Medulla oblongata (tissue), 1 donor: ENCODE results near the gene HS1BP3.

Source experiments
- DNase-seq: peaks from one replicate; pipeline ENCODE4 v3.0.0-alpha.2; 2015; ENCODE audit errors: extremely low spot score

HS1BP3 gene

DNA sequence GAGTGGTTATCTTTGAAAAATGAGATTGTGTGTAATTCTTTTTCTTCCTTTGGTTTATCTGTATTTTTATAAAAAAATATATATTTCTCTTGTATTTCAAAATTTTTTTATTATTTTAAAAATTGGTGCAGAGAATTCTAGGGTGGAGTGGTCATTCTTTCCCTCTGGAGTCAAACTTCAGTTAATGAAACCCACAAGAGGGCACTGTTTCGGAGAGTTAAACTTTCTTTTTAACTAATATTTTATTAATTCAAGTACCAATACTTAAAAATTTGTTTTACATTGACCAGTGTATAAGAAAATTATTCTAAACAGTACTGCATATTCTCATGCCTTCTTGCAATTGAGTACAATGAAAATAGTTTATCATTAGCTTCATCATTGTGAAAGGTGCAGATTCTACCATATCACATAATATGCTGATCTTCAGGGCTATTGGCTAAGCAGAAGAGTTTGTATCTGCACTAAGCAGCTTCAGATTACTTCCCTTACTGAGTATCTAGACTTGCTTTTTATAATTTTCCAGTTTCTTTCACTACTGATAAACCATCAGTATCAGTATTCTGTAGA is 50.1 kb downstream of the HS1BP3 start:
- peak; percentile 74 for DNase-seq

- peak; percentile 93 for DNase-seq
Measured at GRCh38 chr2:20599861-20600461, 50.9 kb downstream of the HS1BP3 start.

DNA sequence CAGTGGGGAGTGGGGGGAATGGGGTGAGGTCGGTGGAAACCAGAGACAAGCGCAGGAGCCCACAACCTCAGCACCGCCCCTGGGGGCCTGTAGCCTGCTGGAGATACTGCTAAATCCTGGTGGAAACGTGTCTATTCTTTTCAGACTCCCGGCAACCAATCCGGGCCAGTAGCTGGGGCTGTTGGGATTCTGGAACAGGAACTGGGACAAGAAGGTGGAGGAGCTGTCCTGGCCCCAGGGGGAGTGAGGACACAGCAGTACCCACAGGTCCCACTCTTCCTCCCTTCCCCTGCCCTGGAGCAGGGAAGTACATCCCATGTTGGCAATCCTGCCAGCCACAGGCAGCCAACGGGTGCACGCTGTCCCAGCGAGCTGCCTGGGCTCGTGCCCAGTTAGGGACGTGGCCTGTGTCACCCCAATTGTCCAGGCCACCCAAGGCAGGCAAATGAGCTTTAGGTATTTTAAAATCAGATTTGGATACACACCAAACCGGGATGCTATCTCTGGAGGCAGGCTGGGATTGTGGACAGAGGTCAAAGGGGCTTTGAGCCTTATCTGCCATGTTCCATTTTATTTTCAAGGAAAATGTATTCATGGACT is 51.8 kb downstream of the HS1BP3 start:
- DNase-seq: peak; percentile 77

DNA sequence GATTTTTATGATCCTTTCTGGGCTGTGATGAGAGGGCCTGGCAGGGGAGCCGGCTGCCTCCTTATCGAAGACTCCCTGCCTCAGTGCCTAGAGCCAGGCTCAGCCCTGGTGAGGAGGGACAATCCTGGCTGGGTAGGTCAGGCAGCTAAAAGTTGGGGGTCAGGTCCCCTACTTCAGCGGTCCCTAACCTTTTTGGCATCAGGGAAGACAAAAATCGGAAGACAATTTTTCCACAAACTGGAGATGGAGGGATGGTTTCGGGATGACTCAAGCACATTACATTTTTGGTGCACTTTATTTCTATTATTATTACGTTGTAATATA is 53.1 kb downstream of the HS1BP3 start:
- no peak for DNase-seq

- no peak for DNase-seq
Measured at GRCh38 chr2:20596973-20597859, 53.7 kb downstream of the HS1BP3 start.

DNA sequence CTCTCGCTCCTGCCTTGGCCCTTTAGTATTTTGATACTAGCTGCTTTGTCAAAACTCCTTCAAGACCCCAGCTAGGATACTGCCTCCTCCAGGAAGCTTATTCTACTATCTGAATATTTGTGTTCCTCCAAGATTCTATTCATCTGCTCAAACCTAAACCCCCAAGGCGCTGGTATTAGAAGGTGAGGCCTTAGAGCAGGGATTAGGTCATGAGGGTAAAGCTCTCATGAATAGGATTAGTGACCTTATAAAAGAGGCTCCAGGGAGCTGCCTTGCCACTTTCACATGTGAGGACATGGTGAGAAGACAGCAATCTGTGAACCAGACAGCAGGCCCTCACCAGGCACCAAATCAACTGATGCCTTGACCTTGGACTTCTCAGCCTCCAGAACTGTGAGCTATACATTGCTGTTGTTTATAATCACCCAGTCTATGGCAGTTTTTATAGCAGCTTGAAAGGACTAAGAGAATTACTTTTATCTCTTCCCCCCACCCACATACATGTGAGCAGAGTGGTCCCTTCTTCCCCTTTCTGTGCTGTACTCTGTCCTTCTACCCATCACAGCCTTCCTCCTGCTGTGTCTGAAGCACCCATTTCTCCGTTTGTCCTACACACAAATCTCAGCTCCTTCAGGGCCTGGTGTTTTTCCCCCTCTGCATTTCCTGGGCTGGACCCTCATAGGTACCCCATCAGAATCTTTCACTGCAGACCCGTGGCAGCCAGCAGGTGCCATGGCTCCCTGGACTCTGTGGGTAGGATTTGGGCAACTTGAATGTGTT is 54.5 kb downstream of the HS1BP3 start:
- no peak for DNase-seq

DNA sequence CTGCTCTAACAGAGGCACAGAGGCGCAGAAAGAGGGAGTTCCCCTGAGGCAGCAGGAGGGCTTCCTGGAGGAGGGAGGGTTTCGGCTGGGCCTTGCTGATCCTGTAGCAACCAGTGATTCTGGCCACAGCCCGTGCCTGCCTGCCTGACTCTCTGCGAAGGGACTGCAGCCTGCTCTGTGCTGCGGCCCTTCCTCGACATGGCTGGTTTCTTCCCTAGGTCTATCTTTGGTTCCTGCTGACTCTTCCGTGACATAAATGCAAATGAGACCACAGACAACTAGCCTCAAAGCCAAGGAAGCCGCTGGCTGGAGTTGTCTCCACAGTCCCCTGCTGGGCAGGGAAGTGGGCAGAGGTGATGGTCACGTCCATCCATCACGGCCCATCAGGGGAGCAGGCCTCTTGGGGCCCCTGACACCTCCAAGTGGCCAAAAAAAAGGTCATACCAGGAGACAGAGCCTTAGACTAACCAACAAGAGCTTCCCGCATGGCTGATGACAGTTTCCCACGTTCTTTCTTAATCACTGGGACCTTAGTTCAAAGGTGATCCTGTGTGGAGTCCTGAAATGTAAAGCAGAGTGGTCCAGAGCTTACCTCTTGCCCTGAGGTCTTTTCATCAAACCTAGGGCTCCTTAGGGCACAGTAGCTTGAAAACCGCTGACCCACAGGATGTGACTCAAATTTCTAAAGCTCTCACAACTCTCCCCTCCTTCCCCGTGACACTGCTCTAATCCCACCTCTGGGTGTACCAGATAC is 55.3 kb downstream of the HS1BP3 start:
- no peak for DNase-seq

DNA sequence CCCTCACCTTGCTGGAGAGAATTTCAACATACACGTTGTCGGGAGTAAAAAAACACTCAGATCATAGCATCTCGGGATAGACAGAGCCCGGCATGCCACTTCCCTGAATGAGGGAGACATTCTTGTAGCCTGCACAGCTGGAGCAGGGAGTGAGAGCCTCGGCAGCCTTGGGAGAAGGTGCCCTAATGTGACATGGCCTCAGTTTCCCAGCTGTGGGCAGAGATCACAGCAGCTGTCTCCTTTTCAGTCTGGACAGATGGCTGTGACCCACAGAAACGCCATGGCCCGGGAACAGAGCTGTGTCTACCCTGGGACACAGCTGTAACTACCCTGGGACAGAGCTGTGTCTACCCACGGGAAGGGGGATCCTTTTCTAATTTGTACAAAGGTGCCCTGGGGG is 55.9 kb downstream of the HS1BP3 start:
- no peak for DNase-seq

DNA sequence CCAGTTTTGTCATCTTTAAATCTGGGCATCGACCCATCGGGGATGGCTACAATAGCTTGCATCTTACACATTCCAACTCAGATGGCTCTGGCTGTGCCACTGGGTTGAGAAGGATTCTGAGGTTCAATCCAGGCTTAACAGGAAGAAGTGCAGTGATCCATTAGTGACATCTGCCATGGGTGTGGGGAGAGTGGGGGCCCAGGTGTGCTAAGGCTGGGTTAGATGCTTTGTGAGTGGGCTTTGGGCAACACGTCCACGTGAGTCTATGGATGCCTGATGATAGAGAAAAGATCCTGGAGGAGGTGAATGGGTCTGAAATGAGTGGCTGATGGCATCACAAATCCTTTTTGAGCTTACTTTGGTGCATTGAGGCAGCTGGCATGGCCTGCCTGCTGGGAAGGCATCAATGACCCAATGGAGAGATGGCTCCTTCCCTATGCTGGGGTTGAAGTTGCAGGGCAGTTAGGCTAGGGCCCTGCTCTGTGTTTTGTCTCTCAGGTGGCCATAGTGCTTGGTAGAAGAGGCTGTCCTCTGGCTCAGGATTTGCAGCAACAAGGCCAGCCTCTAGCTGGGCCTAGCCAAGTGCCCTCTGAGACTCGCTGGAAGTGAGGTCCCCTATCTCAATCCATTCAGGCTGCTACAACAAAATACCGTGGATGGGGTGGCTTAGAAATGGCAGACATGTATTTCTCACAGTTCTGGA is 56.7 kb downstream of the HS1BP3 start:
- DNase-seq: no peak

DNA sequence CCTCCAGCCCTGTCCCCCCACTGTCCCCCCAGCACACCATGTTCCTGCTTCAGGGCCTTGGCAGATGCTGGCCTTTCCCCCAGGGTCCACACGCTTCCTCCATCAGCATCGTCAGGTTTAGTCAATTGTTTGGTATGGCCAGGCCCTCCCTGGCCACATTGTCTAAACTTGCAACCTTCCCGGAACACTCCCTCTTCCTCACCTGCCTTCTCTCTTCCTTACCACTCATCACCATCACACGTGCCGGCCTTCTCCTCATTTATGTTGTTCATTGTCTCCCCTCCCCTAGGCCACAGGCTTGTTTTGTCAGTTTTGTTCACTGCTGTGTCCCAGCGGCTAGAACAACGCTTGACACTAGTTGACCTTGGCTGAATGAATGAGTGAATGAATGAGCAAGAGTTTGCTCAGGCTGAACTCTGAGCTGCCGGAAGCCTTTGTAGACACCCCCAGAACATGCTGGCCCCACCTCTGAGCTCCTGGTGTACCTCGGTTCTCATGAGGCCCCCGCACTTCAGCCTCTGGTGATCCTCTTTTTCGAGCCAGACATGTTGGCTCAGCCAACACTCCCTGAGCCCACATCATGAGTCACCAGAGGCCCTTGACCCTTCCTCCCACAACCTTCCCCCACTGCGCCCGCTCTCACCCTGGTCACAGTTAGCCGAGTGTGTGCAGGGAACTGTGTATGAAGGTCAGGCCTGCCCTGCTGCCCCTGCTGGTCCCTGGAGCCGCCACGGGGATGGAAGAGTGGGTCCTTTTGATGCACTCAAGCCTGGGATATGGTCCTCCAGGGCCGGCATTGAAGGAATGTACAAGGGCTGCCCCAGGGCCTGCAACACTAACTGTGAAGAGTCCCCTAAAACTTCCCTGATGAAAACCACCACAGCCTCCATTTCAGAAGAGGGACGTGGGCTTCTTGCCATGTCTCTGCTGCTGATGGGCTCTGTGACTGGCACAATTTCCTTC is 57.5 kb downstream of the HS1BP3 start:
- no peak for DNase-seq

DNA sequence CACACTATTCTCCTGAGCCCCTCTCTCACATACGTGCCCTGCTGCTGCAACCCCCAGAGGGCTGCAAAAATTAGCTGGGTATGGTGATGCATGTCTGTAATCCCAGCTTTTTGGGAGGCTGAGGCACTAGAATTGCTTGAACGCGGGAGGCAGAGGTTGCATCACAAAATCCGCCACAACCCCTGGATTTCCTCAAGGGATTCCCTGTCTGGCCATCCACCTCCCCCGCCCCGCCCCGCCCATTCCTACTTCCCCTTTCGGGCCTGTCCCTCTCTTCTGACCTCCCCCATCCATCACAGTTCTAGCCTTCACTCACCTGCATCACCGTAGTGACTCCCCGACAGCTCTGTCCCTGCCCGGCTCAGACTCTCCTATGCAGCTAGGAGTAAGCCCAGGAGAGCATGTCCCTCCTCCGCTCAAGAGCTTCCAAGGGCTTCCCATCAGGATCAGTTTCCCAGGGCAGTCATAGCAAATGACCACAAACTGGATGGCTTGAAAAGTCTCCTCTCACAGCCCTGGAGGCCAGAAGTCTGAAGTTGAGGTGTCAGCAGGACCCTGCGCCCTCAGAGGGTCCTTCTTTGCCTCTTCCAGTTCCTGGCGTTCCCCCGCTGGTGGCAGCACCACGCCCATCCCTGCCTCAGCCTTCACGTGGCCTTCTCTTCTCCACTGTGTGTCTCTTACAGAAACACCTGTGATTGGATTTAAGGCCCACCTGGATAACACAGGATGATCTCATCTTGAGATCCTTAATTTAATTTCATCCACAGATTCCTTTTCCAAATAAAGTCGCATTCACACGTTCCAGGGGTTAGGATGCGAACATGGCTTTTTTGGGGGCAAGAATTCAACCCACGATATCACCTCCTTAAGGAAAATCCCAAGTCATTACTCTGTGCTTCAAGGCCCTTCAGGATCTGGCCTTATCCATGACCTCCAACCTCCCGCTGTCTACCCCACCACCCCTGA is 58.5 kb downstream of the HS1BP3 start:
- DNase-seq: no peak

- no peak for DNase-seq
Measured at GRCh38 chr2:20590704-20591515, 60.0 kb downstream of the HS1BP3 start.

DNA sequence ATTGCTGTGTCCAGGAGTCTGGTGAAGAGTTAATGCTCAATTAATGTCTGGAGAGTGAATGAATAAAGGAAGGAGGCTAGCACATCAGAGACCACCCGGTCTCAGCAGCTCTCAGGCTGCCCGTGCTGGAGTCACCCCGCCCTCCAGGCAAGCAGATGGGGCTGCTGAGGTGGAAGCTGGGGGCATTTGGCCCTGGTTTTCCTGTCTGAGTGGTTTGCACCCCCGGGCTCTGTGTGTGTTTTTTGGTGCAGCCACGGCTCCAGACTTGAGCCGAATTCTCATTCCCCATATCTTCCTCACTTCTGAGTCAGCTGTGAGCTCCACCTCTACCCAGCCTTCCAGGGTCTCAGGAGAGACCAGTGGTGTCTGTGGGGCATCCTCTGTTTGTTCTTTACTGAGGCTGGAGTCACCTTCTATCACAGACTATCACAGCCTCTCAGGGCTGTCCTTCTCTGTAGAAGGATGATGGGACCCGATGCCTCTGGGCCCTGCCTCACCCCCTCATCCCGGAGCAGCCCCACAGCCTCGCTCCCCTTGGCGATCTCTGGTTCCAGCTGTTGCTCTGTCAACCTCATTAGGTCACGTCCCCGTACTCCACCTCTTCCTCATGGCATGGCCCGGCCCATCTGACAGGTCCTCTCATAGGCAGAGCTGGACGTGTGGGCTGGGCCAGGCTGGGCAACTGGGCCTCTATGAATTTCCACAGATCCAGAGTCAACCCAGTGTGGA is 60.8 kb downstream of the HS1BP3 start:
- DNase-seq: no peak

GRCh38 chr2:20588918-20589871 is 61.7 kb downstream of the HS1BP3 start:
- no peak for DNase-seq
